Stimulated activated naive B cell treated with anti-CD40 and anti-IgM and Interleukin-4, amounts not matched to agents 10 μg/mL and 1 μg/mL and 100 μg/mL, for 72 hours (primary cell): ENCODE results near the gene SLC28A3.
A peak's percentile ranks its signal among the peaks of the same experiment; 100 is the strongest.

ENCODE experiments used
- ATAC-seq, 2 donors: fragments of 150-1000 bp; cut with Tn5 transposase; replicated peaks; 2 replicates each; pipeline ENCODE4 v1.10.0; 2021; ENCODE audit warnings: moderate library complexity in 1 of 2
- DNase-seq: peaks from one replicate; pipeline ENCODE4 v3.0.0; 2021
- H3K27ac Mint-ChIP-seq: one replicate; pipeline ENCODE4 v1.8.0; 2022; ENCODE audit warnings: mild to moderate bottlenecking, mixed read lengths
- H3K27me3 Mint-ChIP-seq, 2 donors: one replicate each; pipeline ENCODE4 v1.8.0; 2022; ENCODE audit warnings: mixed read lengths in 2 of 2
- H3K36me3 Mint-ChIP-seq, 2 donors: one replicate each; pipeline ENCODE4 v1.8.0; 2022; ENCODE audit warnings: mixed read lengths in 2 of 2, mild to moderate bottlenecking in 1 of 2
- H3K4me1 Mint-ChIP-seq, 2 donors: one replicate each; pipeline ENCODE4 v1.8.0; 2022; ENCODE audit warnings: mixed read lengths in 2 of 2, mild to moderate bottlenecking in 1 of 2
- H3K4me3 Mint-ChIP-seq, 2 donors: one replicate each; pipeline ENCODE4 v1.8.0; 2022; ENCODE audit warnings: mild to moderate bottlenecking in 2 of 2, mixed read lengths in 2 of 2, moderate library complexity in 1 of 2
- H3K9me3 Mint-ChIP-seq, 2 donors: one replicate each; pipeline ENCODE4 v1.8.0; 2022; ENCODE audit warnings: mixed read lengths in 2 of 2, mild to moderate bottlenecking in 1 of 2

SLC28A3 gene

GRCh38 chr9:84301851-84302250, 38.7 kb downstream of the SLC28A3 start:
- Mint-ChIP-seq H3K27ac (no peak overlapping the region), H3K27me3 (peaks cover 7% of the 10 kb centered on the region in 2 donors), H3K4me3 (no peak overlapping the region), H3K36me3 (no peaks in the 10 kb centered on the region), H3K9me3 (no peaks in the 10 kb centered on the region), H3K4me1 (peaks cover 0 to 3% of the 10 kb centered on the region in 2 donors)
- DNase-seq: no peak
- no peak for ATAC-seq

- Mint-ChIP-seq H3K4me1 (peaks cover 9 to 14% of the 10 kb centered on the region in 2 donors), H3K4me3 (no peak overlapping the region), H3K27ac (no peak overlapping the region), H3K36me3 (no peaks in the 10 kb centered on the region), H3K9me3 (no peaks in the 10 kb centered on the region), H3K27me3 (peaks cover 0 to 7% of the 10 kb centered on the region in 2 donors)
- ATAC-seq (no peak), DNase-seq (no peak)
These were observed 40.3 kb downstream of the SLC28A3 start for GRCh38 chr9:84300271-84300670.

GRCh38 chr9:84297162-84297821, 43.3 kb downstream of the SLC28A3 start:
- Mint-ChIP-seq H3K4me1 (peaks cover 22 to 37% of the 10 kb centered on the region in 2 donors), H3K9me3 (no peaks in the 10 kb centered on the region), H3K4me3 (no peak overlapping the region), H3K27me3 (peaks cover 0 to 7% of the 10 kb centered on the region in 2 donors), H3K36me3 (no peaks in the 10 kb centered on the region), H3K27ac (no peak overlapping the region)
- DNase-seq (no peak), ATAC-seq (no peak)

- ATAC-seq (peak; percentile 69 to 82), DNase-seq (peak; percentile 32)
- H3K4me1 Mint-ChIP-seq: peaks cover 24 to 40% of the 10 kb centered on the region in 2 donors
- no peaks in the 10 kb centered on the region for H3K9me3 Mint-ChIP-seq
- peak overlapping the region; percentile 13 to 36 for H3K4me3 Mint-ChIP-seq
- no peaks in the 10 kb centered on the region for H3K36me3 Mint-ChIP-seq
- peaks cover 0 to 7% of the 10 kb centered on the region in 2 donors for H3K27me3 Mint-ChIP-seq
- peak overlapping the region; percentile 92 for H3K27ac Mint-ChIP-seq
These were observed 44.3 kb downstream of the SLC28A3 start for GRCh38 chr9:84296146-84296843.

GRCh38 chr9:84294241-84294950, 46.2 kb downstream of the SLC28A3 start:
- Mint-ChIP-seq H3K27ac (no peak overlapping the region), H3K4me1 (peaks cover 27 to 46% of the 10 kb centered on the region in 2 donors), H3K36me3 (no peaks in the 10 kb centered on the region), H3K27me3 (peaks cover 0 to 6% of the 10 kb centered on the region in 2 donors), H3K4me3 (no peak overlapping the region), H3K9me3 (no peaks in the 10 kb centered on the region)
- no peak for ATAC-seq
- DNase-seq: no peak

DNA sequence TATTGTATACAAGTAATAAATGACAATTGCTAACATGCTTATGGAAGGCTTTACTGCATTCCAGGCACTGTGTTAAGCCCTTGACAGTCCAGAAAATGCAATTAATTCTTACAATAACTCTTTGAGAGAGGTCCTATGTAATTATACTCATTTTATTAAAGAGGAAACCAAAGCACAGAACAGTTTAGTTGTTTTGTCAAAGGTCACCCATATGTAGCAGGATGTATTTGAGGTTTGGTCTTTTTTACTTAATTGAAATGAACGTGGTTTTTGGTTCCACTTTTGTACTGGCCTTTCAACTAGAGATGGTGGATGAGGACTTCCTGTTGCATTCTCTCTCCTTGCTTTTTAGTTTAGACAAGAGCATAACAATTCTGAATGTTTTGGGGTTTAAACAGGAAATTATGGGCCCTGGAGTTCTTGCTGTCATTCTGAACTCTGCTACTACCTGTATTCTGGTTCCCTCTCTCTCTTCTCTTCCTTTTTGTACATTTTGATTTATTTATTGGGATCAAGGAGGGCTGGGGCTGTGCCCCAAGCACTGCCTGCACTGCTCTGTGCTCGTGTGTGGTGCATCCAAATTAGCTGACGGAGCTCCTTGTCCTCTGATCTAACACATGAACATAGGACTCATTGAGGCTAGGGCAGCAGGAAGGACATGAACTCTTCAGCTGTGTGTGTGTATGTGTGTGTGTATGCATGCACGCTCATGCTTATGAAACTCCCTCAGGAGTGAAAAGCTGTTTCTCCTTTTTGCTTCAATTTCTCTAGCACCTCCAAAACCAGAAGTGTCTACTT, 47.4 kb downstream of the SLC28A3 start:
- ATAC-seq (peak; percentile 63 to 84), DNase-seq (peak; percentile 9)
- H3K9me3 Mint-ChIP-seq: no peaks in the 10 kb centered on the region
- H3K4me3 Mint-ChIP-seq: peak overlapping the region; percentile 80 to 83
- H3K4me1 Mint-ChIP-seq: peaks cover 27 to 46% of the 10 kb centered on the region in 2 donors
- peaks cover 4 to 5% of the 10 kb centered on the region in 2 donors for H3K27me3 Mint-ChIP-seq
- H3K36me3 Mint-ChIP-seq: no peaks in the 10 kb centered on the region
- H3K27ac Mint-ChIP-seq: peak overlapping the region; percentile 100

GRCh38 chr9:84285381-84285780, 55.2 kb downstream of the SLC28A3 start:
- Mint-ChIP-seq H3K27me3 (peaks cover 5 to 7% of the 10 kb centered on the region in 2 donors), H3K27ac (peak overlapping the region; percentile 51), H3K9me3 (no peaks in the 10 kb centered on the region), H3K4me3 (no peak overlapping the region), H3K36me3 (no peaks in the 10 kb centered on the region), H3K4me1 (peaks cover 3 to 7% of the 10 kb centered on the region in 2 donors)
- ATAC-seq: no peak
- DNase-seq: no peak

DNA sequence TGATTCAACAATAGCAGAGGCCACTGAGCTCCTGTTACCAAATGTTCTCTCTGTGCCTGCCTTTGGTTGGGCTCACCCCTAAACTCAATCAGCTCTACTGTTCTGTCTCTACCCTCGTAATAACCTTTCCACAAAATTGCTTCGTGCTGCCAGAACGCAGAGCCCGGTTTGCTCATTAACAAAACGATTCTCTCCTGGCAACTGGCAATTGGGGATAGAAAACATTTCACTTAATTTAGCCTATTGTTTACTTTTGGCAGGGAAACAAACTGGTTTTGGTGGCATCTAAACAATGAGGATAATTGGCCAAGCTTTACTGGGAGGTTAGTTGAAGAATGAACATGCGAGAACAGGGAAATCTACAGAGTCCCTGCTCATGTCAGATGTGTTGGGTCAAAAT, 56.6 kb downstream of the SLC28A3 start:
- Mint-ChIP-seq H3K27ac (no peak overlapping the region), H3K9me3 (no peaks in the 10 kb centered on the region), H3K27me3 (peaks cover 3 to 8% of the 10 kb centered on the region in 2 donors), H3K36me3 (no peaks in the 10 kb centered on the region), H3K4me1 (peaks cover 3 to 7% of the 10 kb centered on the region in 2 donors), H3K4me3 (no peak overlapping the region)
- DNase-seq: no peak
- no peak for ATAC-seq

DNA sequence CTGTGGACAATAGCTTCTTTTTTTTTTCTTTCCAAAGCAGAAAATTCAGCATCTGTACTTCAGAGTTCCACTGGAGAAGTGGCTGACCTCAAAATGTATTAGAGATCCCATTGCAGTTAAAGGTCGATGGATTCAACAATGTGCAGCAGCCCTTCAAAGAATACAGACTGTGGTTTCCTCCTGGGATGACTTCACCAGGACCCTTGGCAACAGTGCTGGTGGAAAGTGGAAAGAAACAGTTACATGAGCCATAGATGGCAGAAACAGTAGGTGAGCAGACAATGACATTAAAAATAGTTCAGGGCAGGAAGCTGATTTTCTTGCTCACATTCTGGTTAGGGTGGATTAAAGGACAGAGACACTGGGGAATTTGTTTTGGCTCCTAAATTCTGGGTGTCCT, 62.4 kb downstream of the SLC28A3 start:
- no peak for ATAC-seq
- Mint-ChIP-seq H3K36me3 (no peaks in the 10 kb centered on the region), H3K9me3 (no peaks in the 10 kb centered on the region), H3K27me3 (peaks cover 3 to 17% of the 10 kb centered on the region in 2 donors), H3K4me1 (no peaks in the 10 kb centered on the region), H3K27ac (no peak overlapping the region), H3K4me3 (no peak overlapping the region)
- no peak for DNase-seq

DNA sequence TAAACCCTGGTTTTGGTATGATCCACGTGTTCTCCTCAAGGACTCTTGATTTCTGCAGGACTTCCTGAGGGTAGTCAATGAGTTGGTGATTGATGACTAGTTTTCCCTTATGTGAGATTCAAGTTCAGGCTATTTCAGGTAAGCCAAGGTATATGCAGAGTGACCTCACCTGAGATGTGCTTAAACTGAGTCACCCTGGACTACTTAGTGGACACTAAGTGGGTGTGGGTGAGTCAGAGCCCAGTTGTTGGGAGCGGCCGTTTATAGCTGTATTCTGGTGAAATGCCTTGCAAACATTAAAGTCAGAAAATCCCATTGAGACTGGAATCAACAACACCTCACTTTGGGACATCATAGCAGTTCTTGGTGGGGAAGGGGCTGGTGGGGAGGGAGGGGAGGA, 62.9 kb downstream of the SLC28A3 start:
- Mint-ChIP-seq H3K4me3 (no peak overlapping the region), H3K36me3 (no peaks in the 10 kb centered on the region), H3K4me1 (peaks cover 0 to 1% of the 10 kb centered on the region in 2 donors), H3K27ac (no peak overlapping the region), H3K27me3 (peaks cover 5 to 17% of the 10 kb centered on the region in 2 donors), H3K9me3 (no peaks in the 10 kb centered on the region)
- ATAC-seq (no peak), DNase-seq (no peak)

GRCh38 chr9:84276741-84277140, 63.8 kb downstream of the SLC28A3 start:
- Mint-ChIP-seq H3K27ac (no peak overlapping the region), H3K4me1 (peaks cover 2 to 6% of the 10 kb centered on the region in 2 donors), H3K27me3 (peaks cover 7 to 17% of the 10 kb centered on the region in 2 donors), H3K4me3 (no peak overlapping the region), H3K36me3 (no peaks in the 10 kb centered on the region), H3K9me3 (no peaks in the 10 kb centered on the region)
- ATAC-seq (no peak), DNase-seq (no peak)

GRCh38 chr9:84271921-84272556, 68.5 kb downstream of the SLC28A3 start:
- Mint-ChIP-seq H3K27me3 (peaks cover 3 to 12% of the 10 kb centered on the region in 2 donors), H3K27ac (no peak overlapping the region), H3K9me3 (no peaks in the 10 kb centered on the region), H3K4me3 (peak overlapping the region; percentile 77 to 81), H3K4me1 (peaks cover 8 to 18% of the 10 kb centered on the region in 2 donors), H3K36me3 (no peaks in the 10 kb centered on the region)
- ATAC-seq (no peak), DNase-seq (no peak)

- H3K4me3 Mint-ChIP-seq: peak overlapping the region; percentile 77 to 81
- peak overlapping the region; percentile 59 for H3K27ac Mint-ChIP-seq
- peak; percentile 38 for DNase-seq
- no peaks in the 10 kb centered on the region for H3K9me3 Mint-ChIP-seq
- H3K36me3 Mint-ChIP-seq: no peaks in the 10 kb centered on the region
- ATAC-seq: peak; percentile 97 to 98
- H3K4me1 Mint-ChIP-seq: peaks cover 8 to 18% of the 10 kb centered on the region in 2 donors
- H3K27me3 Mint-ChIP-seq: peaks cover 3 to 12% of the 10 kb centered on the region in 2 donors
These were observed 69.0 kb downstream of the SLC28A3 start for GRCh38 chr9:84271531-84271900.
